Measurements from ENCODE around the gene TSC22D3.
"Not testable (repeated sequence)": the region's sequence is repeated elsewhere in the genome, so short reads cannot be mapped to it uniquely, and the experiment has no call there.

Gene TSC22D3

DNA sequence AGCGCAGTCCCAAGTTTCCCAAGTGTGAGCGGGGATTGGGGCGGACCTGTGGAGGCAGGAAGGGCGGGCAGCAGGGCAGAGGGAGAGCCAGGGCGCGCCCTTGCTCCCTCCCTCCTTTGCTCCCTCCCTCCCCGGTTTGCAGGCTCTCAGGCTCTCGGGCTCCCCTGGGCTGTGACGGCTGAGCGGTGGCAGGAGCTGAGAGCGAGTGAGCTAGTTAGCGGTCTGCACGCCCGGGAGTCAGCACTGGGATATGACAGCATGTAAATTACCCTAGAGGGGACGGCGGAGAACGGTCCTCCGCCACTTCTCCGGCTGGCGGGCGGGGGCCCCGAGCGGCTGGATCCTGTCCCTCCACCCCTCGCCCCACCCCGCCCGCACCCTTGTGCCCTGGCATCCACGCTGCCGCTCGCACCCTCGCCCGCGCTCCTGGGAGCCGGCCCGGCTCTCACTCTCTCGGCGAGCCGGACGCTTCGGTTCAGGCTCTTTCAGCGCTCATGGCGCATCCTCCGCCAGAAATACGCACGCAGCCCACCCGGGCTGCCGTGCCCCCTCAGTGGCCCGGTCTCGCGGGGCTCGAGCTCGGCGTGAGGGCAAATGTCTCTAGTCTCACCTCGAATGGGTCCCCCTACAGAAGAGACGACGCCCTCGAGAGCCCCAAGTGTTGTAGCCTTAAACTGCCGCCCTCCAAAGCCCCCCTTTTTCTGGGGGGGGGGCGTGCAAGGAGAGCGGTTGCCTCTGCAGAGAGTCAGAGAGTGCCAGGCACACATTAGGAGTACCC, at the start of gene TSC22D3:
Gene TSC22D3 (minus strand): TSS at position 54 of the 778 bp plus-strand sequence. CDS start 368 bp downstream, outside the sequence.
- TF ChIP-seq, protein P1, sequence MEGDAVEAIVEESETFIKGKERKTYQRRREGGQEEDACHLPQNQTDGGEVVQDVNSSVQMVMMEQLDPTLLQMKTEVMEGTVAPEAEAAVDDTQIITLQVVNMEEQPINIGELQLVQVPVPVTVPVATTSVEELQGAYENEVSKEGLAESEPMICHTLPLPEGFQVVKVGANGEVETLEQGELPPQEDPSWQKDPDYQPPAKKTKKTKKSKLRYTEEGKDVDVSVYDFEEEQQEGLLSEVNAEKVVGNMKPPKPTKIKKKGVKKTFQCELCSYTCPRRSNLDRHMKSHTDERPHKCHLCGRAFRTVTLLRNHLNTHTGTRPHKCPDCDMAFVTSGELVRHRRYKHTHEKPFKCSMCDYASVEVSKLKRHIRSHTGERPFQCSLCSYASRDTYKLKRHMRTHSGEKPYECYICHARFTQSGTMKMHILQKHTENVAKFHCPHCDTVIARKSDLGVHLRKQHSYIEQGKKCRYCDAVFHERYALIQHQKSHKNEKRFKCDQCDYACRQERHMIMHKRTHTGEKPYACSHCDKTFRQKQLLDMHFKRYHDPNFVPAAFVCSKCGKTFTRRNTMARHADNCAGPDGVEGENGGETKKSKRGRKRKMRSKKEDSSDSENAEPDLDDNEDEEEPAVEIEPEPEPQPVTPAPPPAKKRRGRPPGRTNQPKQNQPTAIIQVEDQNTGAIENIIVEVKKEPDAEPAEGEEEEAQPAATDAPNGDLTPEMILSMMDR (IDR thresholded peaks at IDR 0.05; ENCODE audit: borderline replicate concordance, insufficient read depth, low read depth, low read length): no peak
- peak within 1 kb of the TSS; percentile 43 for H3K4me3 ChIP-seq (ENCODE audit: low read depth, low read length)

- TF ChIP-seq, protein P1 (IDR thresholded peaks at IDR 0.05; ENCODE audit: borderline replicate concordance, insufficient read depth, low read depth, low read length): no peak
- H3K4me3 ChIP-seq (ENCODE audit: low read depth, low read length): no peak overlapping the region
These were observed 47.9 kb upstream of the TSC22D3 start for GRCh38 chrX:107823456-107823855.

- H3K4me3 ChIP-seq (ENCODE audit: low read depth, low read length): no peak overlapping the region
- TF ChIP-seq, protein P1 (IDR thresholded peaks at IDR 0.05; ENCODE audit: borderline replicate concordance, insufficient read depth, low read depth, low read length): no peak
These were observed 47.5 kb upstream of the TSC22D3 start for GRCh38 chrX:107823042-107823441.

- TF ChIP-seq, protein P1 (IDR thresholded peaks at IDR 0.05; ENCODE audit: borderline replicate concordance, insufficient read depth, low read depth, low read length): no peak
- H3K4me3 ChIP-seq (ENCODE audit: low read depth, low read length): no peak overlapping the region
These were observed 43.4 kb upstream of the TSC22D3 start for GRCh38 chrX:107818900-107819521.

- H3K4me3 ChIP-seq (ENCODE audit: low read depth, low read length): not testable (repeated sequence)
These were observed 34.5 kb upstream of the TSC22D3 start for GRCh38 chrX:107810053-107810452.

DNA sequence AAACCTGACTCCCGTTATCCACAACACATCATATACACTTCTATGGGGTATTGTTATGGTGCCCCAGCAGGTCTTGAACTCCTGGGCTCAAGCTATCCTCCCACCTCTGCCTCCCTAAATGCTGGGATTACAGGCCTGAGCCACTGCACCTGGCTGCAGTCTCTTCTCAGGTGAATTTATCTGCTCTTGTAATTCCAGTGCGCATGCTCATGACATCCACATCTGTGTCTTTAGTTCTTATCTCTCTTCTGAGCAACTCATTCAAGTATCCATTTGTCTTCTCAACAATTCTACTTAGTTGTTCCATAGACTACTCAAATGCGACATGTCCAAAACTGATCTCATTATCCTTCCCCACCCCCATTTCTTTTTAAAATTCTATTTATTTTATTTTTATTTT, 29.6 kb upstream of the TSC22D3 start:
- TF ChIP-seq, protein P1 (IDR thresholded peaks at IDR 0.05; ENCODE audit: borderline replicate concordance, insufficient read depth, low read depth, low read length): no peak
- no peak overlapping the region for H3K4me3 ChIP-seq (ENCODE audit: low read depth, low read length)

GRCh38 chrX:107804427-107804826, 28.8 kb upstream of the TSC22D3 start:
- TF ChIP-seq, protein P1 (IDR thresholded peaks at IDR 0.05; ENCODE audit: borderline replicate concordance, insufficient read depth, low read depth, low read length): no peak
- no peak overlapping the region for H3K4me3 ChIP-seq (ENCODE audit: low read depth, low read length)
